Measurements from ENCODE around the gene BCL2L15. TPM values are rescaled to one million over a fixed set of nuclear protein-coding genes. Genes with fewer than 3 reads are reported as not detected.

BCL2L15 gene
- total and polyA plus RNA-seq, 2 of the 13 experiments (the other 11 are each of a cell fraction or from before 2014, with no cell fraction given): 0.03 to 0.27 TPM

GRCh38 chr1:113904674-113905434 is 17.5 kb upstream of the BCL2L15 start, which contains the start of the genes AP4B1 and DCLRE1B (continued):
- TF ChIP-seq ZC3H13 (CRISPR knock-in tag; IDR thresholded peaks at IDR 0.05): peak; percentile 70; the same call in 1 of the 2 replicates
- no peak for TF ChIP-seq HNRNPH1 (optimal IDR thresholded peaks at IDR 0.05; ENCODE audit: low read depth, low read length)
- TF ChIP-seq NCOR1 (IDR thresholded peaks at IDR 0.05; ENCODE audit: borderline replicate concordance, low read length): no peak
- TF ChIP-seq, protein P1, sequence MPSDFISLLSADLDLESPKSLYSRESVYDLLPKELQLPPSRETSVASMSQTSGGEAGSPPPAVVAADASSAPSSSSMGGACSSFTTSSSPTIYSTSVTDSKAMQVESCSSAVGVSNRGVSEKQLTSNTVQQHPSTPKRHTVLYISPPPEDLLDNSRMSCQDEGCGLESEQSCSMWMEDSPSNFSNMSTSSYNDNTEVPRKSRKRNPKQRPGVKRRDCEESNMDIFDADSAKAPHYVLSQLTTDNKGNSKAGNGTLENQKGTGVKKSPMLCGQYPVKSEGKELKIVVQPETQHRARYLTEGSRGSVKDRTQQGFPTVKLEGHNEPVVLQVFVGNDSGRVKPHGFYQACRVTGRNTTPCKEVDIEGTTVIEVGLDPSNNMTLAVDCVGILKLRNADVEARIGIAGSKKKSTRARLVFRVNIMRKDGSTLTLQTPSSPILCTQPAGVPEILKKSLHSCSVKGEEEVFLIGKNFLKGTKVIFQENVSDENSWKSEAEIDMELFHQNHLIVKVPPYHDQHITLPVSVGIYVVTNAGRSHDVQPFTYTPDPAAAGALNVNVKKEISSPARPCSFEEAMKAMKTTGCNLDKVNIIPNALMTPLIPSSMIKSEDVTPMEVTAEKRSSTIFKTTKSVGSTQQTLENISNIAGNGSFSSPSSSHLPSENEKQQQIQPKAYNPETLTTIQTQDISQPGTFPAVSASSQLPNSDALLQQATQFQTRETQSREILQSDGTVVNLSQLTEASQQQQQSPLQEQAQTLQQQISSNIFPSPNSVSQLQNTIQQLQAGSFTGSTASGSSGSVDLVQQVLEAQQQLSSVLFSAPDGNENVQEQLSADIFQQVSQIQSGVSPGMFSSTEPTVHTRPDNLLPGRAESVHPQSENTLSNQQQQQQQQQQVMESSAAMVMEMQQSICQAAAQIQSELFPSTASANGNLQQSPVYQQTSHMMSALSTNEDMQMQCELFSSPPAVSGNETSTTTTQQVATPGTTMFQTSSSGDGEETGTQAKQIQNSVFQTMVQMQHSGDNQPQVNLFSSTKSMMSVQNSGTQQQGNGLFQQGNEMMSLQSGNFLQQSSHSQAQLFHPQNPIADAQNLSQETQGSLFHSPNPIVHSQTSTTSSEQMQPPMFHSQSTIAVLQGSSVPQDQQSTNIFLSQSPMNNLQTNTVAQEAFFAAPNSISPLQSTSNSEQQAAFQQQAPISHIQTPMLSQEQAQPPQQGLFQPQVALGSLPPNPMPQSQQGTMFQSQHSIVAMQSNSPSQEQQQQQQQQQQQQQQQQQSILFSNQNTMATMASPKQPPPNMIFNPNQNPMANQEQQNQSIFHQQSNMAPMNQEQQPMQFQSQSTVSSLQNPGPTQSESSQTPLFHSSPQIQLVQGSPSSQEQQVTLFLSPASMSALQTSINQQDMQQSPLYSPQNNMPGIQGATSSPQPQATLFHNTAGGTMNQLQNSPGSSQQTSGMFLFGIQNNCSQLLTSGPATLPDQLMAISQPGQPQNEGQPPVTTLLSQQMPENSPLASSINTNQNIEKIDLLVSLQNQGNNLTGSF (CRISPR knock-in tag; IDR thresholded peaks at IDR 0.05): no peak
- peak; percentile 95 for TF ChIP-seq YEATS4 (CRISPR knock-in tag; IDR thresholded peaks at IDR 0.05; ENCODE audit: borderline replicate concordance)
- no peak for TF ChIP-seq ZNF577 (CRISPR knock-in tag; IDR thresholded peaks at IDR 0.05; ENCODE audit: borderline replicate concordance, low read depth)
- TF ChIP-seq NCOA5 (CRISPR knock-in tag; IDR thresholded peaks at IDR 0.05): no peak
- TF ChIP-seq KLF6 (CRISPR knock-in tag; IDR thresholded peaks at IDR 0.05): peak; percentile 71; the same call in 1 of the 2 replicates
- TF ChIP-seq, protein P2, sequence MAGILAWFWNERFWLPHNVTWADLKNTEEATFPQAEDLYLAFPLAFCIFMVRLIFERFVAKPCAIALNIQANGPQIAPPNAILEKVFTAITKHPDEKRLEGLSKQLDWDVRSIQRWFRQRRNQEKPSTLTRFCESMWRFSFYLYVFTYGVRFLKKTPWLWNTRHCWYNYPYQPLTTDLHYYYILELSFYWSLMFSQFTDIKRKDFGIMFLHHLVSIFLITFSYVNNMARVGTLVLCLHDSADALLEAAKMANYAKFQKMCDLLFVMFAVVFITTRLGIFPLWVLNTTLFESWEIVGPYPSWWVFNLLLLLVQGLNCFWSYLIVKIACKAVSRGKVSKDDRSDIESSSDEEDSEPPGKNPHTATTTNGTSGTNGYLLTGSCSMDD (CRISPR knock-in tag; IDR thresholded peaks at IDR 0.05): no peak
- 0 out of 2 replicates have a peak, but pooled peaks have one; percentile 16 for TF ChIP-seq ZNF616 (CRISPR knock-in tag; IDR thresholded peaks at IDR 0.05; ENCODE audit: low read depth)
- TF ChIP-seq, protein P3, sequence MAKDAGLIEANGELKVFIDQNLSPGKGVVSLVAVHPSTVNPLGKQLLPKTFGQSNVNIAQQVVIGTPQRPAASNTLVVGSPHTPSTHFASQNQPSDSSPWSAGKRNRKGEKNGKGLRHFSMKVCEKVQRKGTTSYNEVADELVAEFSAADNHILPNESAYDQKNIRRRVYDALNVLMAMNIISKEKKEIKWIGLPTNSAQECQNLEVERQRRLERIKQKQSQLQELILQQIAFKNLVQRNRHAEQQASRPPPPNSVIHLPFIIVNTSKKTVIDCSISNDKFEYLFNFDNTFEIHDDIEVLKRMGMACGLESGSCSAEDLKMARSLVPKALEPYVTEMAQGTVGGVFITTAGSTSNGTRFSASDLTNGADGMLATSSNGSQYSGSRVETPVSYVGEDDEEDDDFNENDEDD (CRISPR knock-in tag; IDR thresholded peaks at IDR 0.05; ENCODE audit: borderline replicate concordance): peak; percentile 98
- no peak for TF ChIP-seq KDM5A (IDR thresholded peaks at IDR 0.05; ENCODE audit: borderline replicate concordance, low read length)
- peak; percentile 84; the same call in 1 of the 2 replicates for TF ChIP-seq ZNF619 (CRISPR knock-in tag; IDR thresholded peaks at IDR 0.05)
- peak; percentile 91 for TF ChIP-seq CBFB (CRISPR knock-in tag; IDR thresholded peaks at IDR 0.05)
- TF ChIP-seq, protein P4, sequence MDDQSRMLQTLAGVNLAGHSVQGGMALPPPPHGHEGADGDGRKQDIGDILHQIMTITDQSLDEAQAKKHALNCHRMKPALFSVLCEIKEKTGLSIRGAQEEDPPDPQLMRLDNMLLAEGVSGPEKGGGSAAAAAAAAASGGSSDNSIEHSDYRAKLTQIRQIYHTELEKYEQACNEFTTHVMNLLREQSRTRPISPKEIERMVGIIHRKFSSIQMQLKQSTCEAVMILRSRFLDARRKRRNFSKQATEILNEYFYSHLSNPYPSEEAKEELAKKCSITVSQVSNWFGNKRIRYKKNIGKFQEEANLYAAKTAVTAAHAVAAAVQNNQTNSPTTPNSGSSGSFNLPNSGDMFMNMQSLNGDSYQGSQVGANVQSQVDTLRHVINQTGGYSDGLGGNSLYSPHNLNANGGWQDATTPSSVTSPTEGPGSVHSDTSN (CRISPR knock-in tag; IDR thresholded peaks at IDR 0.05; ENCODE audit: borderline replicate concordance): 0 out of 2 replicates have a peak, but pooled peaks have one; percentile 45
- TF ChIP-seq RXRA (CRISPR knock-in tag; IDR thresholded peaks at IDR 0.05): peak; percentile 72; the same call in 1 of the 2 replicates
- peak; percentile 70 for TF ChIP-seq HDAC2 (CRISPR knock-in tag; IDR thresholded peaks at IDR 0.05)
- TF ChIP-seq ZNF296 (CRISPR knock-in tag; conservative IDR thresholded peaks at IDR 0.05): 0 out of 2 replicates have a peak, but pooled peaks have one; percentile 22
- no peak for TF ChIP-seq MEIS1 (CRISPR knock-in tag; IDR thresholded peaks at IDR 0.05; ENCODE audit: borderline replicate concordance)
- TF ChIP-seq ZNF816 (CRISPR knock-in tag; IDR thresholded peaks at IDR 0.05; ENCODE audit: borderline replicate concordance): 0 out of 2 replicates have a peak, but pooled peaks have one; percentile 29
- TF ChIP-seq MED8 (CRISPR knock-in tag; IDR thresholded peaks at IDR 0.05; ENCODE audit: insufficient replicate concordance): peak; percentile 46

Measured in HepG2 (cell line).